HG03342 (cell line): ENCODE data around the gene ZFAND3.

Experiments
- ATAC-seq: cut with Tn5 transposase; IDR thresholded peaks from one replicate; pipeline ENCODE4 v1.9.1; 2021; ENCODE audit warnings: mild to moderate bottlenecking, moderate library complexity; ENCODE audit not compliant: unreplicated experiment

Gene ZFAND3

GRCh38 chr6:37965964-37966676 lies 146.6 kb downstream of the ZFAND3 start:
- no peak for ATAC-seq

GRCh38 chr6:37966801-37967200 lies 147.3 kb downstream of the ZFAND3 start:
- no peak for ATAC-seq

- no peak for ATAC-seq
Observed at GRCh38 chr6:37967651-37968050, 148.1 kb downstream of the ZFAND3 start.

- ATAC-seq = no peak
Observed at GRCh38 chr6:37971266-37971665, 151.7 kb downstream of the ZFAND3 start.

- ATAC-seq = no peak
Observed at GRCh38 chr6:37971711-37972390, 152.3 kb downstream of the ZFAND3 start.

- ATAC-seq = no peak
Observed at GRCh38 chr6:37972994-37973757, 153.6 kb downstream of the ZFAND3 start.

- ATAC-seq = no peak
Observed at GRCh38 chr6:37974381-37974780, 154.9 kb downstream of the ZFAND3 start.

- ATAC-seq = no peak
Observed at GRCh38 chr6:37974943-37975342, 155.4 kb downstream of the ZFAND3 start.

- ATAC-seq = no peak
Observed at GRCh38 chr6:37977715-37978114, 158.2 kb downstream of the ZFAND3 start.

GRCh38 chr6:37979392-37980221 lies 160.1 kb downstream of the ZFAND3 start:
- ATAC-seq = no peak

- no peak for ATAC-seq
Observed at GRCh38 chr6:37980222-37980595, 160.7 kb downstream of the ZFAND3 start.

- ATAC-seq = no peak
Observed at GRCh38 chr6:37981626-37982025, 162.1 kb downstream of the ZFAND3 start.

- peak; percentile 43 for ATAC-seq
Observed at GRCh38 chr6:37982317-37982716, 162.8 kb downstream of the ZFAND3 start.

- no peak for ATAC-seq
Observed at GRCh38 chr6:37983720-37984501, 164.4 kb downstream of the ZFAND3 start.

GRCh38 chr6:37984578-37984977 lies 165.1 kb downstream of the ZFAND3 start:
- ATAC-seq = no peak

GRCh38 chr6:37985355-37985754 lies 165.8 kb downstream of the ZFAND3 start:
- no peak for ATAC-seq

GRCh38 chr6:37987018-37987417 lies 167.5 kb downstream of the ZFAND3 start:
- ATAC-seq = no peak

GRCh38 chr6:37987559-37987958 lies 168.0 kb downstream of the ZFAND3 start:
- no peak for ATAC-seq

GRCh38 chr6:37988127-37988526 lies 168.6 kb downstream of the ZFAND3 start:
- ATAC-seq = no peak

GRCh38 chr6:37988696-37989095 lies 169.2 kb downstream of the ZFAND3 start:
- no peak for ATAC-seq
